IPS DF 6.9 (cell line): ENCODE data around the gene ENPP7.

Experiments
- DNase-seq: peaks from one replicate; pipeline ENCODE4 v3.0.0-alpha.2; 2013; ENCODE audit warnings: low read depth, low spot score
- H3K27ac ChIP-seq: one replicate; pipeline ENCODE4 v1.5.1; 2013; ENCODE audit warnings: low read length, control low read depth
- H3K27me3 ChIP-seq: 2 replicates; pipeline ENCODE4 v1.6.1; 2013; ENCODE audit warnings: mild to moderate bottlenecking, low read length; ENCODE audit not compliant: control insufficient read depth, insufficient read depth
- H3K36me3 ChIP-seq: 2 replicates; pipeline ENCODE4 v1.6.1; 2013; ENCODE audit warnings: low read length; ENCODE audit not compliant: control insufficient read depth, insufficient read depth
- H3K4me1 ChIP-seq: 2 replicates; pipeline ENCODE4 v1.6.1; 2013; ENCODE audit warnings: low read length; ENCODE audit not compliant: control insufficient read depth, insufficient read depth
- H3K4me3 ChIP-seq: 2 replicates; pipeline ENCODE4 v1.5.1; 2013; ENCODE audit warnings: mild to moderate bottlenecking, low read length
- H3K9me3 ChIP-seq: 2 replicates; pipeline ENCODE4 v1.6.1; 2013; ENCODE audit warnings: low read length, inconsistent platforms; ENCODE audit not compliant: control insufficient read depth, insufficient read depth
- WGBS: extraction: QIAGEN DNeasy Blood & Tissue Kit; methylation state at CpG from one replicate; pipeline ENCODE4 v1.1.7; 2013; ENCODE audit warnings: mixed read lengths, missing lambda C conversion rate; ENCODE audit not compliant: insufficient read length, insufficient coverage; 5-methylcytosine and 5-hydroxymethylcytosine counted together

Gene ENPP7

GRCh38 chr17:79732804-79733691 lies 2.3 kb downstream of the ENPP7 start:
- DNase-seq = no peak
- Histone ChIP-seq H3K36me3 (no peaks in the 10 kb centered on the region), H3K9me3 (no peaks in the 10 kb centered on the region), H3K27ac (no peak overlapping the region), H3K4me3 (no peak overlapping the region), H3K27me3 (no peaks in the 10 kb centered on the region), H3K4me1 (no peaks in the 10 kb centered on the region)
- WGBS = no CpG with 5 or more reads among the region's 35 CpGs

GRCh38 chr17:79733692-79734070 lies 2.9 kb downstream of the ENPP7 start:
- no peak overlapping the region for H3K4me3 ChIP-seq
- H3K4me1 ChIP-seq = no peaks in the 10 kb centered on the region
- H3K9me3 ChIP-seq = no peaks in the 10 kb centered on the region
- WGBS = no CpG with 5 or more reads among the region's 9 CpGs
- DNase-seq = no peak
- H3K27me3 ChIP-seq = no peaks in the 10 kb centered on the region
- H3K36me3 ChIP-seq = no peaks in the 10 kb centered on the region
- no peak overlapping the region for H3K27ac ChIP-seq

GRCh38 chr17:79735096-79735495 lies 4.4 kb downstream of the ENPP7 start:
- Histone ChIP-seq H3K4me1 (no peaks in the 10 kb centered on the region), H3K36me3 (no peaks in the 10 kb centered on the region)
- no CpG with 5 or more reads among the region's 32 CpGs for WGBS

GRCh38 chr17:79737046-79737921 lies 6.5 kb downstream of the ENPP7 start:
- no peak for DNase-seq
- H3K4me1 ChIP-seq = 0 out of 2 replicates have a peak, but pooled peaks cover 2% of the 10 kb centered on the region
- no peak overlapping the region for H3K27ac ChIP-seq
- H3K27me3 ChIP-seq = peaks cover 5% of the 10 kb centered on the region; the same call in 1 of the 2 replicates
- no peaks in the 10 kb centered on the region for H3K36me3 ChIP-seq
- H3K9me3 ChIP-seq = no peaks in the 10 kb centered on the region
- H3K4me3 ChIP-seq = no peak overlapping the region
- no CpG with 5 or more reads among the region's 30 CpGs for WGBS

More at GRCh38 chr17:79735096-79735495, 4.4 kb downstream of the ENPP7 start:
- no peaks in the 10 kb centered on the region for H3K27me3 ChIP-seq
- no peak overlapping the region for H3K4me3 ChIP-seq
- H3K27ac ChIP-seq = no peak overlapping the region
- H3K9me3 ChIP-seq = no peaks in the 10 kb centered on the region
- no peak for DNase-seq

- Histone ChIP-seq H3K27me3 (peaks cover 5% of the 10 kb centered on the region; the same call in 1 of the 2 replicates), H3K4me3 (no peak overlapping the region), H3K9me3 (no peaks in the 10 kb centered on the region), H3K4me1 (0 out of 2 replicates have a peak, but pooled peaks cover 2% of the 10 kb centered on the region), H3K27ac (no peak overlapping the region), H3K36me3 (no peaks in the 10 kb centered on the region)
- no peak for DNase-seq
- WGBS = no CpG with 5 or more reads among the region's 17 CpGs
Measured at GRCh38 chr17:79737922-79738578, 7.3 kb downstream of the ENPP7 start.

GRCh38 chr17:79738643-79739042 lies 7.9 kb downstream of the ENPP7 start:
- H3K27me3 ChIP-seq = peaks cover 5% of the 10 kb centered on the region; the same call in 1 of the 2 replicates
- H3K4me3 ChIP-seq = no peak overlapping the region
- H3K9me3 ChIP-seq = no peaks in the 10 kb centered on the region
- H3K4me1 ChIP-seq = 0 out of 2 replicates have a peak, but pooled peaks cover 2% of the 10 kb centered on the region
- no peak for DNase-seq
- no peaks in the 10 kb centered on the region for H3K36me3 ChIP-seq
- H3K27ac ChIP-seq = no peak overlapping the region
- WGBS = no CpG with 5 or more reads among the region's 14 CpGs

GRCh38 chr17:79739148-79740062 lies 8.7 kb downstream of the ENPP7 start:
- no peak for DNase-seq
- Histone ChIP-seq H3K9me3 (no peaks in the 10 kb centered on the region), H3K36me3 (no peaks in the 10 kb centered on the region), H3K4me3 (no peak overlapping the region), H3K27me3 (peaks cover 5% of the 10 kb centered on the region; the same call in 1 of the 2 replicates), H3K27ac (no peak overlapping the region), H3K4me1 (0 out of 2 replicates have a peak, but pooled peaks cover 2% of the 10 kb centered on the region)
- no CpG with 5 or more reads among the region's 28 CpGs for WGBS

GRCh38 chr17:79740413-79740812 lies 9.7 kb downstream of the ENPP7 start:
- peaks cover 5% of the 10 kb centered on the region; the same call in 1 of the 2 replicates for H3K27me3 ChIP-seq
- H3K4me1 ChIP-seq = 0 out of 2 replicates have a peak, but pooled peaks cover 2% of the 10 kb centered on the region
- H3K36me3 ChIP-seq = no peaks in the 10 kb centered on the region
- no peaks in the 10 kb centered on the region for H3K9me3 ChIP-seq
- no peak overlapping the region for H3K4me3 ChIP-seq
- no peak overlapping the region for H3K27ac ChIP-seq
- no peak for DNase-seq
- WGBS = no CpG with 5 or more reads among the region's 8 CpGs

GRCh38 chr17:79741401-79741750 lies 10.6 kb downstream of the ENPP7 start:
- Histone ChIP-seq H3K4me3 (peak overlapping the region; percentile 74; the same call in 1 of the 2 replicates), H3K9me3 (no peaks in the 10 kb centered on the region), H3K27ac (no peak overlapping the region), H3K4me1 (0 out of 2 replicates have a peak, but pooled peaks cover 2% of the 10 kb centered on the region), H3K36me3 (no peaks in the 10 kb centered on the region), H3K27me3 (peaks cover 5% of the 10 kb centered on the region; the same call in 1 of the 2 replicates)
- WGBS = no CpG with 5 or more reads among the region's 10 CpGs
- DNase-seq = no peak
